HG03378 (cell line): ENCODE data around the gene CRABP2.

Experiments used
- ATAC-seq: cut with Tn5 transposase; IDR thresholded peaks from one replicate; pipeline ENCODE4 v1.9.1; 2021; ENCODE audit warnings: mild to moderate bottlenecking, moderate library complexity; ENCODE audit not compliant: unreplicated experiment

Gene CRABP2

GRCh38 chr1:156670791-156671190, 34.6 kb downstream of the CRABP2 start:
- ATAC-seq: no peak

GRCh38 chr1:156670359-156670758, 35.0 kb downstream of the CRABP2 start:
- ATAC-seq: no peak

- no peak for ATAC-seq
Observed at GRCh38 chr1:156669794-156670193, 35.6 kb downstream of the CRABP2 start.

DNA sequence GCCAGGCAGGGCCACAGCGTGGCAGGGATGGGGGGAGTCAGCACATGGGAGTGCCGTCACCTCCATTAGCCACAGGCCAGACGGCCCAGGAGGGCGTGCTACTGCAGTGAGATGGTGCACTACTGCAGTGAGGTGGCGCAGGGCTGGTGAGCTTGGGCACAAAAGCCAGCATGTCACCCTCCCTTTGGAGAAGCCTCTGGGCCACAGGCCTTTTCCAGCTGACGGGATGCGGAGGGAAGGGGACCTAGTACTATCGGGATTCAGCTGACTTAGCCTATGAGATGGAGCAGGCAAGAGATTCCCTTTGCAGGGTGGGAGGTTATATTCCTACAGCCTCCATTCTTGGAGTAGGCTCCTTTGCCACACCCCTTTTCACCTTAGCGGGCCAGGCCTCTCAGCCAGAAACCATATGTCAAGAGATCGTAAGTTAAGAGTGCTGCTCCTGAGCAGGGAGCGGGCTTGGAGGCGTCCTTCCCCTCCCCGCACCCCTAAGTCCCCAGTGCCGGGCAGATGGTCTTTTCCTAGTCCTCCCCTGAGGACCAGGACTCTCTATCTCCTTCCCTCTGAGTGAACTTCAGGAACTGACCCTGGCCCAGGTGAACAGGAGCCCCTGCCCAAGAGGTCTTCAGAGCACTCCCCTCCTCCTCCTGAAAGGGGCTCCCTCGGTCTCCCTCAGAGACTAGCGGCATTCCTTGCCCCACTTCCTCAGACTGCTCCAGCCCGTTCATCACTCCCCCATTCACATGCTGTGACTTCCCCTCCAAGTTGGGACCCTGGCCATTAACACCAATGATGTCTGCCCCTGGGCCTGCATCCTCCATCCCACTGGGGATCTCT, 36.4 kb downstream of the CRABP2 start:
- no peak for ATAC-seq

DNA sequence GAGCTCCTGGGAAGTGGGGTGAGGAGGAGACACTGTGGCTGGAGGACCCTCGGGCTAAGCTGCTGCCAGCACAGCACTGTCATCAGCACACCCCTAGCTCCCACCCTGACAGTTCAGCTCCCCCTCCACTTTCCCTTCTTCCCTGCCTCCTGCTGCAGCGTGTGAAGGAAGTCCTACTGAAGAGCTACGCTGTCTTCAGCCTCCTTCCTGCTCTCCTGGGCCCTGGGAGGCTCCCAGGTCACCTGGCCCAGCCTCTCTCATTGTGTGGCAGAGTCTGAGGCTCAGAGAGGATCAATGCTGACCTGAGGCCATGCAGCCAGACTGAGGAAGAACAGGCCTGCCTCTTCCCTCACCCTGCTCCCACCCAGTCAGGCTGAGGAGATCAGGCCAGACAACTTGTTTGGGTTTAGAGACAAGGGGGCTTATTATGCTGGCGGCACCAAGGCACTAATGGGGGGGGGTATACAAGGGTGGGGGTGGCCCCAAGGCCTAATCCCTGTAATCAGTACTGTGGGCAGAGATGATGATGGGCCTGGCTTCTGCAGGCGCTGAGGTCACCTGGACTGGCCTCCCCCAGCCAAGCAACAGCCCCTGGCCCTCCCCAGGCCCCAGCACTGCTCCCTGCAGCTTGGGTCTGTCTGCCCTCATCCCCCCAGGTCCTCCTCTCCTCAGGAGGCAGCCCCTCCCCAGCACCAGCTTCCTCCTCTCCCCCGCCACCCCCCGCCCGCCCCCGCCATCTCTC, 37.2 kb downstream of the CRABP2 start:
- ATAC-seq: no peak

DNA sequence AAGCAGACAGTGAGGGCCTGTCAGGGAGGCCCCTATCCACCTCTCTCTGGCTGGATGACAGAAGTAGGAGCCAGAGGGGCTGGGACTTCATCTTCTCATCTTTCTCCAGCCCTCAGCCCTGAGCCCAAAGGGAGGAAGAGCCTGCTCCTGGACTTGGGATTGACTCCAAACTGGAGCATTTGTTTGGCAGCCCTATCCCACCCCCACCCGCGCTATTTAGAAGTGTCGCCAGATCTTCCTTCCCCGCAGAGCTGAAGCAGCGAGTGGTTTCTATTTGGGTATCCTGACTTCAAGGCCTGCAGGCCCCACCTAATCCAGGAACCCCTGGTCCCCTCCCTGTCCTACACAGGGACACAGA, 37.8 kb downstream of the CRABP2 start:
- ATAC-seq: no peak

DNA sequence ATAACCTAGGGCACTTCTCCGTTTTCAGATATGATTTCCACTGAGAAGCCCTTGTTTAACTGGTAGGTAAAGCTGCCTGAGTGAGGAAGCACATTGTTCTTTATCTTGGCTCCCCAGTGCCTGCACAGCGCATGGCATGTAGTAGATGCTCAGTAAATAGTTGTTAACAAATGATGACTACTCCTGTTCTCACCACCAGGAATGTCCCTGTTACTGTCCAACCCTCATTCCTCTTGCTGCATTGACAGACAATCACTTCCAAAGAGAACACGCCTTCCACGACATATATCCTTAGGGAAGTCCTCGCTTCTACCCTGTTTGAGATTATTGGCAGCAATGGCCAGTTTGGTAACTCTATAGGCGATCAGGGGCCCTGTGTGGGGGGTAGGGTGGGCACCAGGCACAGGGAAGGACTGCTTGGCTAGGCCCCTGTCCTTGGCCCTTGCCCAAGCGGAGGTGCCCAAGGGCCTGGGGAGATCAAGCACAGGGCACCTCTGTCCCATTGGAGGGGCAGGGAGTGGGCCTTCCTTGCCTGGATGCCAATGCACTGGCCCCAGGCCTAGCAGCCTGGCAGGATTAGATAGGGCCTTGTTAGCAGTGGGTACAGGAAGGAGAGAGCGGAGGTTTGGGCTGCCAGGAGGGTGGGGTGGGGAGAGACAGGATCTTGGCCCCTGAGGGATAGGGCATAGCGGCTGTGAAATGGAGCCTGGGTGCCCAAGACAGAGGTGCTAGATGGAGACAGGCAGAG, 38.3 kb downstream of the CRABP2 start:
- no peak for ATAC-seq

- ATAC-seq: no peak
Observed at GRCh38 chr1:156665539-156665938, 39.8 kb downstream of the CRABP2 start.

GRCh38 chr1:156664767-156665411, 40.5 kb downstream of the CRABP2 start:
- no peak for ATAC-seq

DNA sequence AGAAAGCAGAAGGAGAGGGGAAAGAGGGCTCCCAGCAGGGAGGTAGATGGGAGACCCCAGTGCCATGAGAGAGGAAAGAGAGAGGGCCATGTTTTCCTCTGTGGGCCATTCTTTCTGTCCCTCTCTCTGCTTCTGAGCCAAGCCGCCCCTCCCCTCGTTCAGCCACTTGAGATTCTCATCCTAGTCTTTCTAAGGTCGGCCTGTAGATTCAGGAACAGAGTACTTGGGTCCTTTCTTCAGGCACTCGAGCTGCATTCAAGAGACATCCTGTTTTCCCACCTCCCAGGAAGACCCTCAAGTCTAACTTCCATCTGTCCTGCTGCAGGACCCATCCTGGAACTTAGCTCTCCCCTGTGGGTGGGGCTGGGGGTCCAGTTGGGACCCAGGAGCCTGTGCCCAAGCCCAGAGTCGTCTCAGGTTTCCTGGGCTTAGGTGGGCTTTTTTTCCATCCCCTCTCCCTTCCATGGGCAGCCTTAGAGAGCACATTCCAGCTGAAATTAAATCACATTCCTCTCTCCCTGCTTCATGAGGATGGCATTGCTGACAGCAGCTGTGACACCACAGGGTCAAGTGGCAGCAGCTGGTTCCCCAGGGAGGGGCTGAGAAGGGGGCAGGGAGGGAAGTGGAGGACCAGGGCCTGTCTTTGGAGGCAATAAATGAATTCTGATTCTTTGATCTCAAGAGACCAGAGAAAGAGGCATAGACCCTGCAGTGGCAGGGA, 41.2 kb downstream of the CRABP2 start:
- ATAC-seq: no peak

- ATAC-seq: no peak
Observed at GRCh38 chr1:156663178-156663577, 42.2 kb downstream of the CRABP2 start.

DNA sequence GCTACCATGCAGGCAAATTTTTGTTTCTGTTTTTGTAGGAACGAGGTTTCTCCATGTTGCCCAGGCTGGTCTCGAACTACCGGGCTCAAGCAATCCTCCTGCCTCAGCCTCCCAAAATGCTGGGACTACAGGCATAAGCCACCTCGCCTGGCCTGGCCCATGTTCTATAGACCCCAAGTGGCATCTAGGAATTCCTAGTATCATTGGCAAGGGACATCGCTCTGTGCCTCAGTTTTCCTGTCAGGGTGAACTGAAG, 42.7 kb downstream of the CRABP2 start:
- ATAC-seq: no peak

- ATAC-seq: no peak
Observed at GRCh38 chr1:156662005-156662799, 43.2 kb downstream of the CRABP2 start.

DNA sequence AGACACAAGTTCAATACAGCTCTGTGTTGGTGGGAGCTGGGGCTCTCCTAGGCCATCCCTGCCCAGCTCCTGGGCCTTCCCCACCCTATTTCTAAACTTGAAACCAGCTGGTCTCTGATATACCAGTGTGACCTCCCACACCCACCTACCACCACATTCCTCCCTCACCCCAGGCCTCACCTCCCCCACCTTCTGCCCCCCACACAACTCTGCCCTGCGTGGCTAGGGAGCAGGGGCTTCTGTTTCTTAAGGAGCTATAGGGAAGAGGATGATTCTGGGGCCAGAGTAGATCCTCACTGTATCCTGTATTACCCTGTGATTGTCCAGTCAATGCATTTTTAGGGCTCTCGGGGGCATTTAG, 44.7 kb downstream of the CRABP2 start:
- no peak for ATAC-seq

GRCh38 chr1:156659988-156660751, 45.2 kb downstream of the CRABP2 start:
- ATAC-seq: peak; percentile 54

DNA sequence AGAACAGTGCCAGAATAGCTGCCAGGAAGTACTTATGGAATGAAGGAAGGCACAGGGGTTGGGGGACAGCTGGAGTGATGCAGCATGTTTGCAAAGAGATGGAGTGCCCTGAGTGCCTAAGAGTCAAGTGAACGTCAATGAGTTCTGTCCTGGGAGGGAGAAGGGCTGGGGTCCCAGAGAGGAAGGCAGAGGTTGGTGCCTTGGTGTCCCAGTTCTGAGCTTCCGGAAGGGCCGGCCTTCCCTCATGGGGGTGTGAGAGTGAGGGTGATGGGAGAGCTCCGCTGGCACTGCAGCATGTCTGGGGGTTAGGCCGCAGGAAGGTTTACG, 45.8 kb downstream of the CRABP2 start:
- no peak for ATAC-seq

DNA sequence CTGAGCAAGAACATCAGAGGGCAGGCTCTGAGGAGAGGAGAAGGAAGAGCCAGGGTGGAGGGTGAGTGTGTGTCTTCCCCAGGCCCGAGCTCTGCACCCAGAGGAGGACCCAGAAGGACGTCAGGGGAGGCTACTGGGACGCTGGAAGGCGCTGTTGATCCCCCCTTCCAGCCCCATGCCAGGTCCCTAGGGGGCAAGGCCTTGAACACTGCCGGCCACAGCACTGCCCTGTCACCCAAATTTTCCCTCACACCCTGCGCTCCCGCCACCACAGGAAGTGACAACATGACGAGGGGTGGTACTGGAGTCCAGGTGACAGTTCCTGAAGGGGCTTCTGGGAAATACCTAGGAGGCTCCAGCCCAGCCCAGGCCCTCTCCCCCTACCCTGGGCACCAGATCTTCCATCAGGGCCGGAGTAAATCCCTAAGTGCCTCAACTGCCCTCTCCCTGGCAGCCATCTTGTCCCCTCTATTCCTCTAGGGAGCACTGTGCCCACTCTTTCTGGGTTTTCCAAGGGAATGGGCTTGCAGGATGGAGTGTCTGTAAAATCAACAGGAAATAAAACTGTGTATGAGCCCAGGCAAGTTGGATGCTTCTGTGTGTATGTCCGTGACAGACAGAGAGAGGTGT, 46.3 kb downstream of the CRABP2 start:
- ATAC-seq: no peak

GRCh38 chr1:156658496-156658895, 46.9 kb downstream of the CRABP2 start:
- no peak for ATAC-seq

DNA sequence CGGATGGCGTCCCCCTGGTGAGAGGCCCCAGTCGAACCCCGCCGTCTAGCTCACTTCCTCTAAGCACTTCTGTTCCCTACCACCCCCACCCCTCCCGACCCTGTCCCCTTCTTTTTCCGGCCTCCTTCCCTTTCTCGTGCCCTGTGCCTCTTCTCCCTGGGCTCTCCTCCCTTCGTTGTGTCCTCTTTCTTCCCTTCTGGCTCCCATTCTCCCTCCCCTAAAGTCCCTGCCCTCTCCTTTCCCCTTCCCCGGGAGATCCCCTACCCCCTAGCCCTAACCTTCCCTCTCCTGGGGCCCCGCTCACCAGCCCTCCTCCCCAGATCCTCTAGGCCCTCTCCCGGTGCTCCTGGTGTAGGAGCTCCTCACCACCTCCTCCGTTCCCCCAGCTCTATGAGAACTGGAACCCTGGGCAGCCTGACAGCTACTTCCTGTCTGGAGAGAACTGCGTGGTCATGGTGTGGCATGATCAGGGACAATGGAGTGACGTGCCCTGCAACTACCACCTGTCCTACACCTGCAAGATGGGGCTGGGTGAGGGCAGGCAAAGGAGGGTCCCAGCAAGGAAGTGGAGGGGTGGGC, 47.6 kb downstream of the CRABP2 start:
- ATAC-seq: no peak
